HG03066 (cell line): ENCODE data around the gene DOK6.

Experiments
- ATAC-seq: cut with Tn5 transposase; IDR thresholded peaks from one replicate; pipeline ENCODE4 v1.9.1; 2021; ENCODE audit warnings: low read depth; ENCODE audit not compliant: unreplicated experiment

The DOK6 gene

GRCh38 chr18:69887256-69887655 lies 486.6 kb downstream of the DOK6 start:
- no peak for ATAC-seq

- ATAC-seq, result no peak
Measured at GRCh38 chr18:69889009-69889408, 488.3 kb downstream of the DOK6 start.

DNA sequence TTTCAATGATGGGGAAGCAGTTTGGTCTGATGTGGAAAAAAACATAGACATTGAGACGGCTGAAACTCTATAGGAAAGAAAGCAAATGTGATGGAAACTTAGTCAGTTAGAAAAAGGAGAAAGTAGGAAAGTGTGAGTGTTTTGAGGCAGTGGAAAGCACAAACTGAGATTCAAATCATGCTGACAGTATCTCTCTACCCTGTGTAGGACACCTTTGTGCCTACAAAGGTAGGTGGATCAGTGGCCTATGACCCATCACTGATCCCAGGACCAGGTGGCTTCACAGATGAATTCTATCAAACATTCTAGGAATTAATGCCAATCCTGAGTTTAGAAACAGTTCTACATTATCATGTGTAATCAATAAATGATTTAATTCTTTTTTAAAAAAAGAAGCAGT lies 489.9 kb downstream of the DOK6 start:
- no peak for ATAC-seq

GRCh38 chr18:69894467-69894866 lies 493.8 kb downstream of the DOK6 start:
- ATAC-seq, result no peak

DNA sequence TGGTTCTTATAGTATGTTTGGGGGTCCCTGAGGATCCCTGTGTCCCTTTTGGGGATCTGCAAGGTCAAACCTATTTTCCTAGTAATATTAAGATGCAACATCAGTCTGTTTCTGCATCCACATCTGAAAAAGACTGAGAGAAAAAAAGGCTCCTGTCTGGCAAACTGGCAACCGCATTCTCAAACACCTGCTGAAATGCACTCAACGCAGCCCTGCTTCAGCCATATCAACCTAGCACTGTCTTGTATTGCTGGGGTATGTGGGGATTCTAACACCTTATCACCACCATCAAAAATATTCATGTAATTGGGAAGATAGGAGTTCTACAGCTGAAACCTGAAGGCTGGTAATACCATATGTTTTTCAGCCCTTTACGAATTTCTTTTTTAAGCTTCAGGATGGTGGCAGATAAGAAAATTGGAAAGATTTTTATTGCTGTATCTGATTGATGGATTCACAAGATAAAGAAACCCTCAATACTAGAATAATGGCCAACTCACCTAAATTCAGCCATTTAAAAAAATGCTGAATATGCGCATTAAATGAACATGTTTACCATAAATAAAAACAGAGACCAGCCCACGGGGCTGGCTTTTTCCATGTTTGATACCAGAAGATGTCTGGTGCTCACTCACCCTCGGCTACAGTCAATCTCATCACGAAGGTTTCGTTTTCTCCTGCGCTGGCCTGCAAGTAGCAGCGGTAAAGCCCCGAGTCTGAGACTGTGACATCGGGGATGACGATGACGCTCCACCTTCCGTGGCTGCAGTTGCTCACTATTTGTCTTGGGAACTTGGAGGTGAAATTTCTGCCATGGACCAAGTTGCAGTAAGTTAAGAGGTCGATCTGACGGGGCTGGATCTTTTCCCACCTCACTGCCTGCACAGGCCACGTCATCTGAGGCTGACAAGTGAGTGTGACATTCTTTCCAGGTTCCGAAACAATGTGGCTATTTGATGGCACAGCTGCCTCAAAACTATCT lies 494.7 kb downstream of the DOK6 start:
- no peak for ATAC-seq

- ATAC-seq, result peak; percentile 65
Measured at GRCh38 chr18:69897397-69898108, 496.9 kb downstream of the DOK6 start.

GRCh38 chr18:69898241-69898861 lies 497.7 kb downstream of the DOK6 start:
- peak; percentile 37 for ATAC-seq
